GM19452 (cell line): ENCODE measurements around the gene CDK5R1.
A peak's percentile ranks its signal among the peaks of the same experiment; 100 is the strongest.
"Not testable (repeated sequence)": the region's sequence is repeated elsewhere in the genome, so short reads cannot be mapped to it uniquely, and the experiment has no call there.

Source experiments
- ATAC-seq: cut with Tn5 transposase; IDR thresholded peaks from one replicate; pipeline ENCODE4 v1.9.1; 2021; ENCODE audit not compliant: unreplicated experiment

Gene CDK5R1

DNA sequence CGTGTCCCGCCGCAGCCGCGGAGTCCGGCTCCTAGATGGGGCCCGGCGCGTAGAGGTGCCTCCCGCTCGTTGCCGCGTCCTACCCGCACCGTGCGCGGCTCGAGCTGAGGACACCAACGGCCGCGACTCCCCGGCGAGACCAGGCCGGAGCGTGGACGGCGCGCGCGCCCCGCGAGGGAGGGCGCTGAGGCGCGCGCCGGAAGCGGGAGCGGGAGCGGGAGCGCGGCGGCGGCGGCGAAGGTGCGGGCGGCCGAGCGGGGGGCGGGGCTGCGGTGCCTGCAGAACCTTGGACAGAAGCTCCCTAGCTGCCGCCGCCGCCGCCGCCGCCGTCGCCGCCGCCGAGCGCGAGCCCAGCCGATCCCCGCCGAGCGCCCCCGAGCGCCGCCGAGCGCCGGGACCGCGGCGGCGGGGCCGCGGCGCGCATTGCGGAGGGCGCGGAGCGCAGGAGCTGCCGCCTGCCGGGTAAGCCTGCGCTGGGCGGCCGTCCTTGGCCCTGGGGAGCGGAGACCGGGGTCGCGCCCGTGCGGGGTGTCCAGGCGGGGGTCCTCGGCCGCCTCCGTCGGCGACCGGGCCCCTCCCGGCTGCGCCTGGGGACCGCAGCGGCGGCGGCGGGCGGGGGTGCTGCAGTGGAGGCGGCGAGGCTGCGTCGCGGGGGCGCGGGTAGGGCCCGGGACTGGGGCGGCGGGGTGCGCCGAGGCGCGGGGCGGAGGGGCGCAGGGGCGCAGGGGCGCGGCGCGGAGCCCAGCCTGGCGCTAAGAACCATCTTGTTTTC is at the start of gene CDK5R1:
Gene CDK5R1, plus strand, starts transcription at position 293 of the 772 bp plus-strand sequence. CDS start 628 bp downstream, outside the sequence.
- peak; percentile 53 for ATAC-seq

DNA sequence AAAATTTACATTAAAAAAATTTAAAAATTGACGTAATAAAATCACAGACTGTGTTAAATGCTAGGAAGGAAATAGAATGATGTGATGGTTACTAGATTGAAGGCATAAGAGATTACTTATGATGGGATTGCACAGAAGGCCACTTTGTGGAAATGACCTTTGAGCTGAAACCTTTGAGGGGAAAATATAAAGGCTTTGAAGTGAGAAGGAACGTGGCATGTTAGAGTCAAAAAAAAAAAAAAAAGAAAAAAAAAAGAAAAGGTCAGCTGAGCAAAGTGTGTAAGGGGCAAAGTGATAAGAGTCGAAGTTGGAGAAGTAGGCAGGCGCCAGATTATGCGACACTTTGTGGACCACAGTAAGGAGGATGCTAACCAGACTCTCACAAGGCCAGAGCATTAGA is 46.1 kb upstream of the CDK5R1 start:
- ATAC-seq: no peak

DNA sequence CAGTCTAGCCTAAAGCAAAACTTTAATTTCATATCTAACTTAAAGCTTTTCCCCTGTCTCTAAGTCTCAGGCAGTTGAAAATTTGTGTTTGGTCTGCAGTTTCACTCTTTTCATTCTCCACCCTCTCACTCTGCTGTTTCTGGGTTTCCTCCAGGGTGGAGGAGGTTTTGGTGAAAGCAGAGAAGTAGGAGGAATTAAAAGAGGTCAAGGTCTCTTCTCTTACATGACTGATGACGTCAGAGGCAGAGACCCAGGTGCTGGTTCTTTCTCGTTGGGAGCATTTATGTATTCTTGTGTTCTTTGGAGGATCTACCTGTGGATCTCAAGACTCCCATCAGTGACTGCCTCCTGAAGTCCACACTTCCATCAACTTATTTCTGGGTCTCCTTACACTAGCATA is 44.9 kb upstream of the CDK5R1 start:
- ATAC-seq: no peak

DNA sequence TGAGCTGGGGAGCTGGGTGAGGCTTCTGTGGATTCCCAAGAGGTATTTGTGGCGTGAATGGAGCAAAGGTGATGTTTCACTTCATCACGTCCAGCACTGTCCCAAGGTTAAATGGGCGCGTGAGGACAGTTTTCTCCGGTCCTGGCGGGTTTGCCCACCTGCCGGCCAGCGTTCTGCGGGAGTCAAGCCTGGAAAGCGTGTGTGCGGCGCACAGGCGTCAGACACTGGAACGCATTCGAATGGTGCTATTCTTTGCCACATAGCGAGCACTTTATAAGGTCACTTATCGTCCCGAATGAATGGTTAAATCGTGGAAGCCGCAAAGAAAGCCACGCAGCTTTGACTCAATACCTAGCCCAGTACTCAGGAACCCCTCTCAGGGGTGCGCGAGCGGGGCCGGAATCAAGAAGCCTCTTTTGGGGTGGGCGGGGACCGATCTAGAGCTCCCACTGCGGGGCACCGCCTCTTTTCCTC is 42.9 kb upstream of the CDK5R1 start:
- ATAC-seq: no peak

DNA sequence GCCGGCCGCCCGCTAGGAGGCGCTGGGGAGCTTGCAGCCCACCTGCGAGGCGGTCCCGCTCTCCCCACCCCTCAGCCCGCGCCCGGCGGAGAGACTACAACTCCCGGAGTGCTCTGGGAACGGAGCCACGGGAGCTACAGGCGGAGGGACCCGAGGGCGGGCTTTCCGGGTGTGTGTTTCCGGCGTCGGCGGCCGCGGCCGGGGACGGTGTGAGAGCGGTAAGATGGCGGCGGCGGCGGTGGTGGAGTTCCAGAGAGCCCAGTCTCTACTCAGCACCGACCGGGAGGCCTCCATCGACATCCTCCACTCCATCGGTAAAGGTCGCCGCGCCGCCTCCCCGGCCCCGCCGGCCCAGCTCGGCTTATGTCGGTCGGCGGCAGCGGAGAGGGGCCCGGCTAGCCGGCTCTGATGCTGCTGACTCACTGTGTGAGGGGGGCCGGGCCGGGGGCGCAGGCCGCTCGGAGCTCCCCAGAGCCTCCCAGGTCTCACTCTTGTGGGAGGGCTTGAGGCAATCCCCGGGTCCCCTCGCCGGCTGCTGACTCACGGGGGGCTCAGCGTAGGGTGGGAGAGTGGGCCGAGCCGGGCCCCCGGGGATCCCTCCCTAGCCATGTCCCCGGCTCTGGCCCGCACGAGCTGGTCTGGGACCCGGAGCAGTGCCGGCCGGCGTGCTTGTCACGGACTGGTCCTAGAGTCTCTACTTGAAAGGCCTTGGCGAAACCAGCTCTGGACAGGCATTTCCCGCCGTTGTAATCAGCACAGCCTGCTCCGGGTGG is 42.3 kb upstream of the CDK5R1 start, which contains the start of gene PSMD11:
Gene PSMD11, plus strand, starts transcription at position 210 of the 773 bp plus-strand sequence. Its CDS starts 14 bp downstream, at position 224.
- peak; percentile 97 for ATAC-seq

DNA sequence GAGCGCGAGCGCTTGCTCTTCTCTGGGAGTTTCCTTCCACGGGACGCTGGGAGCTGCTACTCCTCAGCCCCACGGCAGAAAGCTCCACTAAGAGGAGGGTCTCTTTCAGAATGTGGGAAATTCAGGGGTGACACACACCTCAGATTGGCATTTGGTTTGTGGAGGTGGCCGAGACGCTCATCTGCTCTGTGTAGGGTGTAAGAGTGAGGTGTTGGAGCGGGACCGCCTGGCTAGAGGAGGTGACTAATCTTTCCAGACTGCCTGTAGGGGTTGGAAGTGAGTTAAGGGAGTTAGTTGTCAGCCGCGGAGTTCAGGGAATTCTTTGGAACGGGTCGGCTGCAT is 41.7 kb upstream of the CDK5R1 start:
- ATAC-seq: peak; percentile 6

DNA sequence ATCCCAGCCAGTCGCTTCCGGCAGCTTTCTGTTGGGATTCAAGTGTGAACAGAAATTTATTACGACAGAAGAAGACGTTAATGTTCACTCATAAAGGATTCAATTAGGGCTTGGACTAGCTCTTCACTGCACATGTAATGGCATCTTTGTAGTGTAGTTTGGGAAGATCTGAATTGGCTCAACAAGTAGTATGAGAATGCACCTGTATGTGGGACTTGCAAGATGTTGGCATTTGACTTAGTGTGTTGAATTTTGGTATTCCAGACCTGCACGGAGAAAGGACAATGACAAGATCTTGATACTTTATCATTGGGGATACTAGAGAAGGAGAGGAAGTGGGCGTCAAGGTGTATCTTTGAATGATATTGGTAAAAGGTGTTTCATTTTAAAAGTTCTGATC is 41.3 kb upstream of the CDK5R1 start:
- ATAC-seq: no peak

DNA sequence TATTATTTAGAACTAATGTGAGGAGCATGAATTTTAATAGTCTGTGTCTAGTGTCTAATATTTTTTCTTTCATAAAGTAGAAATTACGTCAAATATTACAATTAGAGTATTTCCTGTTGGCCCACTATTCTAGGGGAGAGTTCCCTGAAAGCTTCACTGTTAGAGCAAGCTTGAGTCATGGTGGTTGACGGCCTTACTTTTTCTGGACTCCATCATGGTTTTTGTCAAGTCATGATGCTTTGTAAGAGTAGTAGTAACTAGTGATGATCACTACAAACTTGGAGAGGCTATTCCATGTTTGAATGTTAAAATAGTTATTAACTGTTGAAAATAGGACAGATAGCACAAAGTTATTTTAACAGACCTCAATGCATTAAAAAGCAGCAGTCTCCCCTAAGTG is 40.8 kb upstream of the CDK5R1 start:
- ATAC-seq: no peak

DNA sequence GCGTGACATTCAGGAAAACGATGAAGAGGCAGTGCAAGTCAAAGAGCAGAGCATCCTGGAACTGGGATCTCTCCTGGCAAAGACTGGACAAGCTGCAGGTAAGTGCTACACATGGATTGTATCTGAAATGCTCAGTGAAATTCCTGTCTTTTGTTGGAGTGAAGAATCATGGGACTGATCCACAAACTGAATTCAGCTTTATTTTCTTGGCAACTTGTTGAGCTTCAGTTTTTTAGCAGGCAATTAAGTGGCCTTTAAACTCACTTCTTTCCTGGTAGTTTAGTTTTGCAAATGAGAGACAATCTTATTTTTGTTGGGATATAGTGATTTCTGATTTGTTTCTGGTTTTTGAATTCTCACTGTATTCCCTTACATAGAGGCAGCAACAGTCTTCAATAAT is 39.8 kb upstream of the CDK5R1 start:
- no peak for ATAC-seq

DNA sequence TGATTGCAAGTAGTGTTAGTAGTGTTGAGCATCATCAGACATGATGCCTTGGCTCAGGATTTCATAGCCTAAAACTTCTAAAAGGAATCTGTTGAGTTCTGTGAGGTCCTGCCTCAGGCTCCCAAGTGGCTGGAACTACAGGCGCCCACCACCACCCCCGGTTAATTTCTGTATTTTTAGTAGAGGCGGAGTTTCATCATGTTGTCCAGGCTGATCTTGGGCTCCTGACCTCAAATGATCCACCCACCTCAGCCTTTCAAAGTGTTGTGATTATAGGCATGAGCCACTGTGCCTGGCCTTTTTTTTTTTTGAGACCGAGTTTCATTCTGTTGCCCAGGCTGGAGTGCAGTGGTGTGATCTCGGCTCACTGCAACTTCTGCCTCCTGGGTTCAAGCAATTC is 36.8 kb upstream of the CDK5R1 start:
- no peak for ATAC-seq

DNA sequence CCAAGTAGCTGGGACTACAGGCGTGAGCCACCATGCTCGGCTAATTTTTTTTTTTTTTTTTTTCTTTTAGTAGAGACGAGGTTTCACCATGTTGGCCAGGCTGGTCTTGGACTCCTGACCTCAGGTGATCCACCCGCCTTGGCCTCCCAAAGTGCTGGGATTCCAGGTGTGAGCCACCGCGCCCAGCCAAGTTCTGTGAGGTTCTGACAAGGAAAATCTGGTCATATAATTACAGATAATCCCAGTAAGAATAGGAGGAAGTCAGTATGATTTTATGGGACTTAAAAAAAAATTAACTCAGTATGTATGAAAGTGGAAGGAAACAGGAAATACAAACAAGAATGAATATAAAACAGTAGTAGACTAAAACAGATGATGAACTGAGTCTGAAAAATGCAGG is 36.4 kb upstream of the CDK5R1 start:
- not testable (repeated sequence) for ATAC-seq

DNA sequence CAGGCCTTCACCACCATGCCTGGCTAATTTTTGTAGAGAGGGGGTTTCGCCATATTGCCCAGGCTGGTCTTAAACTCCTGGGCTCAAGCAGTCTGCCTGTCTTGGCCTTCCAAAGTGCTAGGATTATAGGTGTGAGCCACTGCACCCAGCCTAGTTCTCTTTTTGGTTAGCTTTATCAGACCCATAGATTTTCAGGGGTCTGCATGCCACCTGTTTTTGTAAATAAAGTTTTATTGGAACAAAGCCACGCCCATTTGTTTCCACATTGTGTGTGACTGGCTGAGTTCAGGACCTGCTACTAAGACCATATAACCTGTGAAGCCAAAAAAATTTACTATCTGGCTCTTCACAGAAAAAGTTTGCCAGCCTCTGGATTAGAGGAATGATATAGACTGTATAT is 34.9 kb upstream of the CDK5R1 start:
- ATAC-seq: no peak

DNA sequence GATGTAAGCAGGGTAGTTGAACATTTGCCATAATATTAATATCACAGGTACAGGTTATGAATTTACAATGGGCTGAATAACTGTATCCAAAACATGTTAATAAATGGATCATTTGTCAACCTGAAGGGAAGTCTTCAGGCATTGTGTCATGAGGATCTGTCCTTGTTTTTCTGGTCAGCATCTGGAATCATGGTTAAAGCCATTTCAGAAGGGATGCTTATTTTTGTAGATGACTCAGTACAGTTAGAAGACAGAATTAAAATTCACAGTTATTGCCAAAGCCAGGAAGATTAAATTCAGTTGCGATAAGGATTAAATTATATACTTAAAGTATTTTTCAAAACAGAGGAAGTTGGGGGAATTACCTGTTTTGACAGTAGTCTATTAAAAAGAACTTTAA is 34.5 kb upstream of the CDK5R1 start:
- no peak for ATAC-seq

DNA sequence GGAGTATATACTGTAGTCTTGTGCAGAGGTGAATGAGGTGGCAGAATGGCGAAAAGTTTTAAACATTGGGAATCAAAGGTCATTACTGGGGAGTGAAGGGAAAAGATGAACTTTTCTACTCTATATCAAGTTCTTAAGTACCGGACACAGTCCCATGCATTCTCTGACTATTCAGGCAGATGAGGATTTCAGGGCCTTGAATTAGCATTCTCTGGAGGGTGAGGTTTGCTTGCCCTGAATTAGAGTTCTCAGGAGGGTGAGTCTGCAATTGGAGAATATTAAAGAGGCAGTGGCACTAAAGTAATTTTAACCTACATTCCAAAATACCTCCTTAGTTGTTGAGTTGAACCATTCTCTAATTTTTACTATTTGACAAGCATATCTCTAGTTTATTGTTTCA is 33.4 kb upstream of the CDK5R1 start:
- no peak for ATAC-seq

DNA sequence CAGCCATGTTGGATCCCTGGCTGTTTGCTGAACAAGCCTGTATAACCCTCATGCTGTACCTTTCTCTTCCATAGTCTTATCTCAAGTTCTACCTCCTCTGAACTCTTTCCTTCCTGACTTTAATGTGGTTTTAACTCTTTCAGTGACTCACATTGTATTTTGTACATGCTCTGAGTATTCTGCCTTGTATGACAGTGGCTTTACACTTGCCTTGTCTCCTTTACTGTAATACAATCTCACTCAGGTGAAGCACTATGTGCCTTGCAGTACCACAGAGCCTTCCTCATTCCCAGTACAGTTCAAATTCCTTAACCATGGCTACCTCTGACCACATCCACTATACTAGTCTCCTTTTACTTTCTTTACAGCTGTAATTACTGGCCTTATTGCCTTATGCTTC is 28.4 kb upstream of the CDK5R1 start:
- no peak for ATAC-seq

DNA sequence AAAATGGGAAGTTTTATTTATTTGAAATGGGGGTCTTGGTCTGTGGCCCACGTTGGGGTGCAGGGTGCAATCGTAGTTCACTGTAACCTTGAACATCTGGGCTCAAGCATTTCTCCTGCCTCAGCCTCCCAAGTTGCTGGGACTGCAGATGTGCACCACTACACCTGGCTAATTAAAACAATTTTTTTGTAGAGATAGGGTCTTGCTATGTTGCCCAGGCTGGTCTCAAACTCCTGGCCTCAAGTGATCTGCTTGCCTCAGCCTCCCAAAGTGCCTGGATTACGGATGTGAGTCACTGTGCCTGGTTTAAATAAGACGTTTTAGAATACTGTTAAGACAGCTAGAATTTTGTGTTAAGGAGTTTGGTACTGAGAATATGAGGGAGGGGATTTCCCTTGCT is 26.7 kb upstream of the CDK5R1 start:
- no peak for ATAC-seq

DNA sequence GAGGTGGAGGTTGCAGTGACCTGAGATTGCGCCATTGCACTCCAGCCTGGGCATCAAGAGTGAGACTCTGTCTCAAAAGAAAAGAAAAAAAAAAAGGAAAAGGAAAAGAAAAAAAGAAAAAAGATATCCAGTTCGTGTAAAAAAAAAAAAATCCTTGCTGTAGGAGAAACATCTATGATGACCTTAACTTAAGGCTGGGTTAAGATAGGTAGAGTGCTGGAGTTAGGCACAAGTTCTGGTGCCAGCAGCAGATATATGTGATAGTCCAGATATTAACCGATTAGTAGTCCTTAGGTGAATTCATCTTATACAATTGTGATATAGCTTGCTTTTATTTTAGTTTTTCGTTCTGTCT is 25.3 kb upstream of the CDK5R1 start:
- no peak for ATAC-seq

DNA sequence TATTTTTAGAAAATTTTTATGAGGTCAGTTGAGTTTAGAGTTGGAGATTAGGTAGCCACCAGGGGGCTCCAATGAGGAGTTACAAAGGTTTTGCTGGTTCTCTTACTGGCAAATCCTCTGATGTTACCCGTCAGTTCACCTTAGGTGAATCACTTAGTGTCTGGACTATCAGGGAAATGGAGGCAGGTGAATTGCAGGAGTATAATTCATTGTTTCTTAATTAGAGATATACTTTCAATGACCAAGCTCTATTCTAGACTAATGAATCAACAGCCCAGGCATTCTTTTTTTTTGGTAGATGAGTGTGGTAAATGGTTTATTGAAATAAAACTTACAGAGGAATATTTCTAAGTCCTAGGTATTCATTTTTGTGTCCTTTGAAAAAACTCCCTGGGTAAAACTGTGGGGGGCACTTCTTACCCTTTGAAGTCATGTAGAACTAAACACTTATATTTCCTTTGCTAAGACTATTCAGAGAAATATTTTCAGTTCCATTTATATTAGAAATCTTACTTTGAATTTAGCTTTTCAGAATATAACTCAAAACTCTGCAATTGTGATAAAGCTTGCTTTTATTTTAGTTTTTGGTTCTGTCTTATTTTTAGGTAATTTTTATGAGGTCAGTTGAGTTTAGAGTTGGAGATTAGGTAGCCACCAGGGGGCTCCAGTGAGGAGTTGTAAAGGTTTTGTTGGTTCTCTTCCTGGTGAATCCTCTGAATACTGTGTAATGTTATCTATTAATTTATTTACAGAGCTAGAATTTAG is 24.8 kb upstream of the CDK5R1 start:
- no peak for ATAC-seq

DNA sequence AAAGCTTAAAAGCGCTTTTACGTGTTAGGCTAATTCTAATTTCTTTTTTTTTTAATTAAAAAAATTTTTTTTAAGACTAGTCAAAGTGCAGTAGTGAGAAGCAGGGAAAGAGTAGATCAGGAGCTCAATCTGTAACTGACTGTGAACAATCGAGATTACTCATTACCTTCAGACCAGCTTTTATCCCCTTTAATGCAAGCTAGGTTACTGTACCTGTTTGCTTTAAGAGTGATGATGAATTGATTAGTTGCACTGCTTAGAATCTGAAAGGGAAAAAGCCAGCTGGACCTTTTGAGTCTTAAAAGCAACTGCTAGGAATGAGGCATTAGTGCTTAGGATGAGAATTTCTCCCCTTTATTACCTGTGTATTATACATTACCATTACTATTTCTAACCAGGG is 23.5 kb upstream of the CDK5R1 start:
- ATAC-seq: no peak

DNA sequence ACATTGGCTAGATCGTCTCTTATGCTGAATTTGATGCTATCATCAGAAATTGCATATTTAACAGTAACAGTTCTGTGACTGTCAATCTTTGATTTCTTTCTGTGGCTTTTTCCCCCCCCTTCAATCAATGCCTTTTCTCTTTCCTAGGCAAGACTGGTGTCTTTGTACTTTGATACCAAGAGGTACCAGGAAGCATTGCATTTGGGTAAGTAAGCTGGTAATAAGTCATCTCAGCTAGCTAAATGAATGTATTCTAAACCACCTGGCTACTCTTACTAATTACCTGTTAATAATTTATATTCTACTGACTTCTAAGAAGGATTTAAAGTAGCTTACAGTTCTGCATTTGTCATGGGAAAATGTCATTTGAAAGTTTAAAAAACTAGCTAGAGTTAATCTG is 22.4 kb upstream of the CDK5R1 start:
- ATAC-seq: no peak

DNA sequence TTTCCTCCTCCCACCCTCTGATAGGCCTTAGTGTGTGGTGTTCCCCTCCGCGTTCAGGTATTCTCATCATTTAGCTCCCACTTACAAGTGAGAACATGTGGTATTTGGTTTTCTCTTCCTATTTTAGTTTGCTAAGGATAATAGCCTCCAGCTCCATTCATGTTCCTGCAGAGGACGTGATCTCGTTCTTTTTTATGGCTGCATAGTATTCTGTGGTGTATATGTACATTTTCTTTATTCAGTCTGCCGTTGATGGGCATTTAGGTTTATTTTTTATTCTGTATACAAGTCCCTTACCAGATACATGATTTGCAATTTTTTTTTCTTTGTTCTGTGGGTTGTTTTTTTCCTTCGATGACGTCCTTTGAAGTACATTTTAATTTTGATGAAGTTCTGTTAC is 18.8 kb upstream of the CDK5R1 start:
- no peak for ATAC-seq
